A549 (cell line): ENCODE results near the gene MYH10. TPM values are rescaled to one million over a fixed set of nuclear protein-coding genes. Genes with fewer than 3 reads are reported as not detected.

ENCODE experiments used
- ATAC-seq, 2 experiments: fragments of 200-7000 bp in 1 of 2; fragments of >200 bp in 1 of 2; cut with Nextera tagmentation in 1 of 2; cut with Tn5 transposase in 1 of 2; 3 replicates each; pipeline versions ENCODE4 v1.8.0 to v1.9.1; 2018 to 2020; ENCODE audit warnings: mild to moderate bottlenecking in 1 of 2, moderate library complexity in 1 of 2
- CTCF ChIA-PET: fragments of 300-600 bp; sonication (Branson Sonifier 250); formaldehyde crosslinking; extraction: SDS; loops from one replicate; lab custom pipeline; 2021; ENCODE audit warnings: antibody characterized with exemption, inconsistent platforms; lab: Yijun Ruan, JAX
- POLR2A ChIA-PET: fragments of 350-600 bp; formaldehyde crosslinking; extraction: SDS; loops from one replicate; lab custom pipeline; 2021; ENCODE audit warnings: antibody characterized with exemption, inconsistent platforms; lab: Yijun Ruan, JAX
- DNase-seq, 2 experiments: peaks; one replicate each; pipeline versions ENCODE4 v3.0.0 to v3.0.0-alpha.2; 2011 to 2016; ENCODE audit warnings: low read depth in 1 of 2, low spot score in 1 of 2
- FAIRE-seq: peaks from 2 replicates; lab custom pipeline; 2011; peaks lifted over from hg19 to GRCh38; lab: Jason Lieb, UNC
- H3K27ac ChIP-seq, 2 experiments: fragments of >200 bp; sonication (Bioruptor Twin); formaldehyde crosslinking; 3 replicates each; pipeline ENCODE4 v1.5.1; 2016 to 2017
- H3K4me1 ChIP-seq: fragments of >200 bp; sonication (Bioruptor Twin); formaldehyde crosslinking; 3 replicates; pipeline ENCODE4 v1.6.1; 2016
- H3K4me2 ChIP-seq: fragments of >200 bp; sonication (Bioruptor Twin); formaldehyde crosslinking; 3 replicates; pipeline ENCODE4 v1.6.1; 2016
- H3K4me3 ChIP-seq: fragments of >200 bp; sonication (Bioruptor Twin); formaldehyde crosslinking; 3 replicates; pipeline ENCODE4 v1.5.1; 2016
- H3K9me3 ChIP-seq: fragments of >200 bp; sonication (Bioruptor Twin); formaldehyde crosslinking; 3 replicates; pipeline ENCODE4 v1.6.1; 2016
- CBX2 ChIP-seq: fragments of 200-600 bp; sonication (generic); IDR thresholded peaks from 2 replicates; pipeline ENCODE4 v1.6.1; 2016; ENCODE audit warnings: low read depth, mild to moderate bottlenecking, borderline replicate concordance
- CEBPB ChIP-seq, 2 experiments: fragments of >200 bp in 1 of 2; sonication (Bioruptor Twin) in 1 of 2; formaldehyde crosslinking in 1 of 2; IDR thresholded peaks; 2 replicates each; pipeline ENCODE4 v1.6.1; 2012 to 2016
- CHD2 ChIP-seq: fragments of 150-350 bp; IDR thresholded peaks from 2 replicates; pipeline ENCODE4 v1.6.1; 2014; ENCODE audit warnings: low read length; ENCODE audit not compliant: partially characterized antibody
- EHF ChIP-seq: fragments of 250-450 bp; sonication (Bioruptor Pico); IDR thresholded peaks from 2 replicates; pipeline ENCODE4 v1.5.0; 2020; ENCODE audit warnings: mild to moderate bottlenecking
- FOSB ChIP-seq: fragments of 250-450 bp; sonication (Bioruptor Pico); IDR thresholded peaks from 2 replicates; pipeline ENCODE4 v1.5.0; 2020; ENCODE audit warnings: mild to moderate bottlenecking, moderate library complexity
- FOSL2 ChIP-seq, 2 experiments: fragments of 450-650 bp in 1 of 2; fragments of >200 bp in 1 of 2; sonication (Bioruptor Twin) in 1 of 2; formaldehyde crosslinking; IDR thresholded peaks; 2 replicates each; pipeline versions ENCODE4 v1.5.0 to v1.6.1; 2016 to 2020; ENCODE audit warnings: mild to moderate bottlenecking in 1 of 2, moderate library complexity in 1 of 2
- FOXS1 ChIP-seq: fragments of 250-450 bp; sonication (Bioruptor Pico); IDR thresholded peaks from 2 replicates; pipeline ENCODE4 v1.5.0; 2020; ENCODE audit warnings: mild to moderate bottlenecking, moderate library complexity
- HEYL ChIP-seq: fragments of 250-450 bp; sonication (Bioruptor Pico); IDR thresholded peaks from 2 replicates; pipeline ENCODE4 v1.8.0; 2021; ENCODE audit warnings: mild to moderate bottlenecking, moderate library complexity
- JUN ChIP-seq, 2 experiments: fragments of >200 bp; sonication (Bioruptor Twin); formaldehyde crosslinking; IDR thresholded peaks; 2 replicates in 1 of 2; 3 replicates in 1 of 2; pipeline ENCODE4 v1.6.1; 2016 to 2017
- JUNB ChIP-seq: fragments of >200 bp; sonication (Bioruptor Twin); formaldehyde crosslinking; IDR thresholded peaks from 2 replicates; pipeline ENCODE4 v1.6.1; 2016
- KDM1A ChIP-seq: fragments of 200-600 bp; sonication (generic); IDR thresholded peaks from 2 replicates; pipeline ENCODE4 v1.6.1; 2016; ENCODE audit warnings: low read depth, mild to moderate bottlenecking
- MAFK ChIP-seq: fragments of 450-650 bp; IDR thresholded peaks from 2 replicates; pipeline ENCODE4 v1.6.1; 2014; ENCODE audit not compliant: partially characterized antibody
- NFE2L2 ChIP-seq: fragments of 150-350 bp; conservative IDR thresholded peaks from 2 replicates; pipeline ENCODE4 v1.6.1; 2014; ENCODE audit warnings: low read length
- NR3C1 ChIP-seq: fragments of >200 bp; sonication (Bioruptor Twin); formaldehyde crosslinking; IDR thresholded peaks from 3 replicates; pipeline ENCODE4 v1.6.1; 2017
- RAD21 ChIP-seq, 2 experiments: fragments of >200 bp in 1 of 2; sonication (Bioruptor Twin) in 1 of 2; formaldehyde crosslinking in 1 of 2; IDR thresholded peaks in 1 of 2; conservative IDR thresholded peaks in 1 of 2; 2 replicates in 1 of 2; 3 replicates in 1 of 2; pipeline ENCODE4 v1.6.1; 2012 to 2018; ENCODE audit warnings: inconsistent platforms in 1 of 2
- RARB ChIP-seq: fragments of 250-450 bp; sonication (Bioruptor Pico); IDR thresholded peaks from 2 replicates; pipeline ENCODE4 v1.8.0; 2021; ENCODE audit warnings: mild to moderate bottlenecking, moderate library complexity
- RFX5 ChIP-seq: fragments of 450-650 bp; IDR thresholded peaks from 2 replicates; pipeline ENCODE4 v1.7.1; 2014; ENCODE audit warnings: antibody characterized with exemption, mild to moderate bottlenecking, moderate library complexity
- RNF2 ChIP-seq: fragments of 200-600 bp; sonication (generic); IDR thresholded peaks from 2 replicates; pipeline ENCODE4 v1.6.1; 2016; ENCODE audit warnings: low read depth, mild to moderate bottlenecking, antibody characterized with exemption, moderate library complexity, borderline replicate concordance
- SMC3 ChIP-seq: fragments of >200 bp; sonication (Bioruptor Twin); formaldehyde crosslinking; IDR thresholded peaks from 3 replicates; pipeline ENCODE4 v1.6.1; 2018; ENCODE audit warnings: inconsistent platforms
- ZC3H11A ChIP-seq: fragments of 450-650 bp; IDR thresholded peaks from 2 replicates; pipeline ENCODE4 v1.6.1; 2014; ENCODE audit warnings: antibody characterized with exemption, mild to moderate bottlenecking
- ZFP36 ChIP-seq: fragments of 450-650 bp; IDR thresholded peaks from 2 replicates; pipeline ENCODE4 v1.6.1; 2014; ENCODE audit warnings: borderline replicate concordance; ENCODE audit not compliant: partially characterized antibody
- ZNF302 ChIP-seq: fragments of 250-450 bp; sonication (Bioruptor Pico); IDR thresholded peaks from 2 replicates; pipeline ENCODE4 v1.9.0; 2021; ENCODE audit warnings: inconsistent platforms, mild to moderate bottlenecking, moderate library complexity
- ZSCAN20 ChIP-seq: fragments of 250-450 bp; sonication (Bioruptor Pico); IDR thresholded peaks from 2 replicates; pipeline ENCODE4 v1.8.0; 2022; ENCODE audit warnings: mild to moderate bottlenecking, moderate library complexity
- WGBS: methylation state at CpG from one replicate; pipeline ENCODE4 v1.1.6; 2017; ENCODE audit errors: missing lambda C conversion rate; 5-methylcytosine and 5-hydroxymethylcytosine counted together
- polyA plus RNA-seq, 4 experiments: library from polyadenylated mRNA; depleted of rRNA in 3 of 4; stranded (reverse); fragments of >200 nt; fragmentation: RNase III in 1 of 4; extraction: RNeasy Plus Mini Kit Qiagen cat#74134 plus additional on column Dnase treatment in 1 of 4; gene quantifications; 2 replicates in 3 of 4; 3 replicates in 1 of 4; pipeline ENCODE4 v1.2.3, GENCODE V29; 2011 to 2017
- TF ChIP-seq, protein P1 (sequence below): IDR thresholded peaks from 2 replicates; pipeline ENCODE4 v1.6.1; 2012; ENCODE audit warnings: low read depth, borderline replicate concordance
- TF ChIP-seq, protein P2 (sequence below): fragments of >200 bp; sonication (Bioruptor Twin); formaldehyde crosslinking; IDR thresholded peaks from 3 replicates; pipeline ENCODE4 v1.5.1; 2016
- TF ChIP-seq, protein P3 (sequence below): fragments of >200 bp; sonication (Bioruptor Twin); formaldehyde crosslinking; IDR thresholded peaks from 2 replicates; pipeline ENCODE4 v1.6.1; 2016
- TF ChIP-seq, protein P4 (sequence below): IDR thresholded peaks from 2 replicates; pipeline ENCODE4 v1.6.1; 2012

MYH10 gene
- polyA plus RNA-seq, 2 of the 4 experiments (the other 2 are of a cell fraction): 26.5 to 28.3 TPM

DNA sequence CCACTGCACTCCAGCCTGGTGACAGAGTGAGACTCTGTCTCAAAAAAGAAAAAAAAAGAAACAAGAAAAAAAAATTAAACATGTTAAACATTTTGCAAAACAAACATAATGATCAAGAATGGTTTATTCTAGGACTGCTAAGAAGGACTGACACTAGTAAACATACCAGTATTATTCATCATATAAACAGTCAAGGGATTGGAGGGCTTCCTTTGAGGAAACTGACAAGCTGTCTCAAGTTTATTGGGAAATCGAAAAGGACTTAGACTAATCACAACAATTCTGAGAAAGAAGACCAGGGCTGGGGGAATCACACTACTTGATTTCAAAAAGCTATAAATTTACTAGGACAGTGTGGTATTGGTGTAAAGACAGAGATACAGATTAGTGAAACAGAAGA, 75.5 kb downstream of the MYH10 start:
- no peak for ATAC-seq
- 67% methylated on average over 1 of the region's 1 CpG for WGBS
- Histone ChIP-seq H3K4me3 (no peak overlapping the region), H3K4me1 (peaks cover 19% of the 10 kb centered on the region; the same call in 2 of the 3 replicates), H3K9me3 (no peaks in the 10 kb centered on the region), H3K4me2 (no peak overlapping the region), H3K27ac (no peak overlapping the region)
- DNase-seq: no peak
- ChIA-PET CTCF (interaction anchor here (0.9 to 1.3 kb wide), 2 partner anchors 9 to 13 kb away, joined by 3 read pairs; no protein-coding TSS in a partner anchor), POLR2A (no interaction called here)
- FAIRE-seq: peak; percentile 36
- TF ChIP-seq ZSCAN20 (CRISPR knock-in tag) (no peak), MAFK (no peak)
- TF ChIP-seq, protein P1, sequence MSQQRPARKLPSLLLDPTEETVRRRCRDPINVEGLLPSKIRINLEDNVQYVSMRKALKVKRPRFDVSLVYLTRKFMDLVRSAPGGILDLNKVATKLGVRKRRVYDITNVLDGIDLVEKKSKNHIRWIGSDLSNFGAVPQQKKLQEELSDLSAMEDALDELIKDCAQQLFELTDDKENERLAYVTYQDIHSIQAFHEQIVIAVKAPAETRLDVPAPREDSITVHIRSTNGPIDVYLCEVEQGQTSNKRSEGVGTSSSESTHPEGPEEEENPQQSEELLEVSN: no peak
- TF ChIP-seq, all 56 proteins: peak for 0

DNA sequence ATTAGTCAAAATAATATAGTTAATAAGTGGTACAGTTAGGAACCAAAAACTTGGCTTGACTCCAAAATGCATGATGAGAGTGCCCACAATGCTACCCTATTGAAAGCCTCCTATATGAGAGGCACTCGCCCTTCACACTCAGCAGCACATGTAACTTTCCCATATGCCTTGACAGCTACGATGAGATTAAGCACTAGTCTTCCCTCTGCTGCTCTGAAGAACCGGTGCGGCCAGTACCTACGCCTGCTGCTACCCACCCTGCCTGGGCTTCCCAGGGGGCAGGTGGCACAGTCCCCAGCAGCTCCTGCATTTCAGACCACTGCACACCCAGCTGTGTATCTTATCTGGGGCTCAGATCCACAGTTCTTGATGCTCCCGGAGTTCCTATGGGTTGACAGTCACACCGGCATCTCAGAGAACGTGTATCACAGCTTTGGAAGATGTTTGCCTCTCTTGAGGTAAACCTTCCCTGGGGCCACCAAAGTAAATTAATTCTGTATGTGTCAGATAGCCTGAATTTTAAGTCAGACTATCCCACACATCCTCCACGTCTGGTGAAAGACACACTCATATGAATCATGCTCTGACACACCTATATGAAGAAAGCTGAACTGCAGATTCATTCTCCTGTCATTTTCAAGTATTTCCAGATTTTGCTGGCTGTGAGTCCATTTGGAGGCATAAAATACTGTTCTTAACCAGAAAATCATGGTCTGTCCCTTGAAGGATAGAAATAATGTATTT, 77.8 kb downstream of the MYH10 start:
- CTCF ChIA-PET: interaction anchor here (0.7 to 1.7 kb wide), 6 partner anchors 19 to 233 kb away, joined by 3 to 6 read pairs (median 4); partner anchors contain the start of gene MYH10
- FAIRE-seq (peak; percentile 82), ATAC-seq (peak; percentile 61 to 76; a peak in 5 of 6 replicates), DNase-seq (no peak)
- POLR2A ChIA-PET: interaction anchor here (0.8 kb wide), 1 partner anchor 117 kb away, joined by 3 read pairs; the partner anchor contains the start of gene NDEL1
- H3K9me3 ChIP-seq: no peaks in the 10 kb centered on the region
- TF ChIP-seq CBX2 (no peak), RARB (CRISPR knock-in tag) (no peak), HEYL (CRISPR knock-in tag) (no peak), CHD2 (no peak), EHF (CRISPR knock-in tag) (no peak), MAFK (no peak), ZFP36 (no peak), RNF2 (no peak), ZC3H11A (no peak), RAD21 (conservative IDR thresholded peaks at IDR 0.05 in 1 of 2, IDR thresholded peaks at IDR 0.05 in 1 of 2) (no peak), FOXS1 (CRISPR knock-in tag) (no peak), NR3C1 (no peak), RFX5 (no peak)
- TF ChIP-seq, protein P2, sequence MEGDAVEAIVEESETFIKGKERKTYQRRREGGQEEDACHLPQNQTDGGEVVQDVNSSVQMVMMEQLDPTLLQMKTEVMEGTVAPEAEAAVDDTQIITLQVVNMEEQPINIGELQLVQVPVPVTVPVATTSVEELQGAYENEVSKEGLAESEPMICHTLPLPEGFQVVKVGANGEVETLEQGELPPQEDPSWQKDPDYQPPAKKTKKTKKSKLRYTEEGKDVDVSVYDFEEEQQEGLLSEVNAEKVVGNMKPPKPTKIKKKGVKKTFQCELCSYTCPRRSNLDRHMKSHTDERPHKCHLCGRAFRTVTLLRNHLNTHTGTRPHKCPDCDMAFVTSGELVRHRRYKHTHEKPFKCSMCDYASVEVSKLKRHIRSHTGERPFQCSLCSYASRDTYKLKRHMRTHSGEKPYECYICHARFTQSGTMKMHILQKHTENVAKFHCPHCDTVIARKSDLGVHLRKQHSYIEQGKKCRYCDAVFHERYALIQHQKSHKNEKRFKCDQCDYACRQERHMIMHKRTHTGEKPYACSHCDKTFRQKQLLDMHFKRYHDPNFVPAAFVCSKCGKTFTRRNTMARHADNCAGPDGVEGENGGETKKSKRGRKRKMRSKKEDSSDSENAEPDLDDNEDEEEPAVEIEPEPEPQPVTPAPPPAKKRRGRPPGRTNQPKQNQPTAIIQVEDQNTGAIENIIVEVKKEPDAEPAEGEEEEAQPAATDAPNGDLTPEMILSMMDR: no peak
- no peak overlapping the region for H3K4me3 ChIP-seq
- no peak overlapping the region for H3K4me2 ChIP-seq
- H3K4me1 ChIP-seq: peaks cover 19% of the 10 kb centered on the region; the same call in 2 of the 3 replicates
- peak overlapping the region in 1 of 2 experiments; percentile 35; a peak in 2 of 6 replicates for H3K27ac ChIP-seq
- WGBS: 88% methylated on average over 9 of the region's 9 CpGs

DNA sequence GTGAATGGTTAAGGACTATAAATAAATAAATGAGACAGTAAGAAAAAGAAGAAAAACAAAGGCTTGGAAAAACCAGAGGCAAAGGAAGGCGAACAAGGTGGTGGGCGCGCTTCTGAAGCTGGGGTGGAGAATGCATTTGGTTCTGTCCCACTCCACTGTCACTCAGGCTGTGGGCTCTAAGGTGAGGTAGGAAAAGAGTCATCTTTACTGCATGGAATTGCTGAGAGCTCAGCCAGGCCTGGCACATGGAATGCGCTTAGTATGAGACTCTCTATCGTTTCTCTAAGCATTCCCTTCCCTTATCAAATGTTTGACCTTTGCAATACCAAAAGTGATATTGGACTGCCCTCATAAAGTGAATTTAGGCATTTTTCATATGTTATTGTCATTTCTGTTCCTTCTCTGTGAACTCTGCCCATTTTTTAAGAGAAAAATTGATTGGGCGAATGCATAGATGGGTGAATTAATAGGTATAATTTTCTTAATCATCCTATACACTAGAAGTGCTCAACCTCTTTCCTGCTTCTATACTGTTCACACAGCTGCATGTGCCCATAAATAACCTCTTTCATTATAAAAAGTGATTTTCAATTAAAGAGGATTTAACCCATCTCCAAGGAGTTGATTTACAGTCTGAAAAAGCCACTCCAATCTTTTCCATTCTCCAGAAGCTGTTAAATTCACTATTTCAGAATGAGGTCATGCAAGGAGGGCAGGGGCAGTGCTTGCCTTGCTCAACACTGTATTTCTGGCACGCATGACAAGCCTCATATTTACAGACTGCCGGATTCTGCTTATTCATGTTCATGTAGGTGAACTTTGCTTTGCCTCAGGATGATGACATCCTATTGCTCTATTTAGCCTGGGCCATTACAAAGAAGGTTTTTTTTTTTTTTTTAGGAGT, 87.7 kb downstream of the MYH10 start:
- DNase-seq: peak; percentile 58 to 94
- WGBS: 67% methylated on average over 8 of the region's 8 CpGs
- no peaks in the 10 kb centered on the region for H3K9me3 ChIP-seq
- ATAC-seq: peak; percentile 98 to 100
- H3K4me2 ChIP-seq: peak overlapping the region; percentile 69
- H3K4me3 ChIP-seq: no peak overlapping the region
- CTCF ChIA-PET: interaction anchor here (0.7 to 1.9 kb wide), 5 partner anchors 18 to 372 kb away, joined by 3 to 6 read pairs (median 4); no protein-coding TSS in a partner anchor
- peaks cover 14% of the 10 kb centered on the region for H3K4me1 ChIP-seq
- H3K27ac ChIP-seq: peak overlapping the region; percentile 73 to 78
- peak; percentile 85 for FAIRE-seq
- POLR2A ChIA-PET: interaction anchor here (1.4 kb wide), 1 partner anchor 11 kb away, joined by 3 read pairs; no protein-coding TSS in a partner anchor
- TF ChIP-seq SMC3 (peak; percentile 28; the same call in 2 of the 3 replicates), JUNB (peak; percentile 44; the same call in 1 of the 2 replicates), NFE2L2 (peak; percentile 88), FOSL2 (IDR thresholded peaks at IDR 0.05) (peak; percentile 31; the same call in 1 of the 2 replicates), FOSL2 (CRISPR knock-in tag; IDR thresholded peaks at IDR 0.05) (peak; percentile 61), FOSB (CRISPR knock-in tag) (no peak), JUN (IDR thresholded peaks at IDR 0.05) (peak; percentile 49 to 67; a peak in 2 of 5 replicates), ZNF302 (CRISPR knock-in tag) (no peak), MAFK (peak; percentile 94), KDM1A (no peak), RAD21 (conservative IDR thresholded peaks at IDR 0.05 in 1 of 2, IDR thresholded peaks at IDR 0.05 in 1 of 2) (peak in 1 of 2 experiments; percentile 27; a peak in 2 of 5 replicates), CEBPB (IDR thresholded peaks at IDR 0.05) (peak; percentile 74 to 89), RARB (CRISPR knock-in tag) (0 out of 2 replicates have a peak, but pooled peaks have one; percentile 52)
- TF ChIP-seq, protein P3, sequence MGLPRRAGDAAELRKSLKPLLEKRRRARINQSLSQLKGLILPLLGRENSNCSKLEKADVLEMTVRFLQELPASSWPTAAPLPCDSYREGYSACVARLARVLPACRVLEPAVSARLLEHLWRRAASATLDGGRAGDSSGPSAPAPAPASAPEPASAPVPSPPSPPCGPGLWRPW: peak; percentile 62; the same call in 1 of the 2 replicates
- TF ChIP-seq, protein P4, sequence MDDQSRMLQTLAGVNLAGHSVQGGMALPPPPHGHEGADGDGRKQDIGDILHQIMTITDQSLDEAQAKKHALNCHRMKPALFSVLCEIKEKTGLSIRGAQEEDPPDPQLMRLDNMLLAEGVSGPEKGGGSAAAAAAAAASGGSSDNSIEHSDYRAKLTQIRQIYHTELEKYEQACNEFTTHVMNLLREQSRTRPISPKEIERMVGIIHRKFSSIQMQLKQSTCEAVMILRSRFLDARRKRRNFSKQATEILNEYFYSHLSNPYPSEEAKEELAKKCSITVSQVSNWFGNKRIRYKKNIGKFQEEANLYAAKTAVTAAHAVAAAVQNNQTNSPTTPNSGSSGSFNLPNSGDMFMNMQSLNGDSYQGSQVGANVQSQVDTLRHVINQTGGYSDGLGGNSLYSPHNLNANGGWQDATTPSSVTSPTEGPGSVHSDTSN: no peak
